Urinary bladder (tissue), 4 donors: ENCODE data around the gene MRPL16. TPM values are rescaled to one million over a fixed set of nuclear protein-coding genes. Genes with fewer than 3 reads are reported as not detected.

ENCODE experiments used
- DNase-seq: peaks from one replicate; pipeline ENCODE4 v3.0.0-alpha.2; 2015; ENCODE audit errors: extremely low spot score
- H3K27ac ChIP-seq: one replicate; pipeline ENCODE4 v1.5.1; 2013; ENCODE audit warnings: low read depth, mild to moderate bottlenecking, moderate library complexity
- H3K36me3 ChIP-seq: one replicate; pipeline ENCODE4 v1.6.1; 2013; ENCODE audit warnings: mild to moderate bottlenecking, moderate library complexity; ENCODE audit not compliant: insufficient read depth
- H3K4me1 ChIP-seq: one replicate; pipeline ENCODE4 v1.6.1; 2013; ENCODE audit warnings: mild to moderate bottlenecking, moderate library complexity; ENCODE audit not compliant: insufficient read depth
- H3K4me3 ChIP-seq: one replicate; pipeline ENCODE4 v1.5.1; 2013; ENCODE audit warnings: low read depth, low read length
- WGBS: extraction: QIAGEN DNeasy Blood & Tissue Kit; methylation state at CpG from one replicate; pipeline ENCODE4 v1.1.7; 2013; 5-methylcytosine and 5-hydroxymethylcytosine counted together
- polyA plus RNA-seq: library from polyadenylated mRNA; stranded (reverse); fragments of 200-250 nt; gene quantifications from one replicate; pipeline ENCODE4 v1.2.3, GENCODE V29; 2013
- total RNA-seq: library from RNA; depleted of rRNA; stranded (reverse); fragments of >200 nt; gene quantifications from one replicate; pipeline ENCODE4 v1.2.3, GENCODE V29; 2014
- donor health status: healthy with polysubstance abuse.
- donor health status: healthy.

Gene MRPL16
- total and polyA plus RNA-seq, 2 donors, result 24.0 to 49.9 TPM

- Histone ChIP-seq H3K36me3 (peaks cover 3% of the 10 kb centered on the region), H3K4me1 (peaks cover 2% of the 10 kb centered on the region), H3K4me3 (no peak overlapping the region), H3K27ac (no peak overlapping the region)
- peak; percentile 14 for DNase-seq
- 79% methylated on average over 5 of the region's 5 CpGs for WGBS
Observed at GRCh38 chr11:59776210-59777066, 34.1 kb downstream of the MRPL16 start.

DNA sequence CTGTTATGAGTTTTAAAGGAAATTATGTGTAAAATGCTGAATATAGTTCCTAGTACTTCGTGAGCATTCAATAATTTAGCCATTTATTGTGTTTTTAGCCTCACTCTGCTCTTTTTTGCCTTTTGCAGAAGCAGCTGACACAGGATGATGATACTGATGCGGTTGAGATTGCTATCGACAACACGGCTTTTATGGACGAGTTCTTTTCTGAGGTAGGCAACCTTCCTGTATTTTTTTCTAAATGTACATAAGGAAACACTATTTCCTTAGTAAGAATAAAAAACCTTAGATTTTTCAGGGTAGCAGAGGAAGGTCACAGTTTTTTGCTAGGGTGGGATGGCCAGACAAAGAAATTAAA lies 37.5 kb downstream of the MRPL16 start:
- WGBS, result 81% methylated on average over 5 of the region's 5 CpGs
- H3K4me3 ChIP-seq, result no peak overlapping the region
- H3K27ac ChIP-seq, result no peak overlapping the region
- no peak for DNase-seq
- H3K36me3 ChIP-seq, result peaks cover 3% of the 10 kb centered on the region
- H3K4me1 ChIP-seq, result peaks cover 2% of the 10 kb centered on the region

DNA sequence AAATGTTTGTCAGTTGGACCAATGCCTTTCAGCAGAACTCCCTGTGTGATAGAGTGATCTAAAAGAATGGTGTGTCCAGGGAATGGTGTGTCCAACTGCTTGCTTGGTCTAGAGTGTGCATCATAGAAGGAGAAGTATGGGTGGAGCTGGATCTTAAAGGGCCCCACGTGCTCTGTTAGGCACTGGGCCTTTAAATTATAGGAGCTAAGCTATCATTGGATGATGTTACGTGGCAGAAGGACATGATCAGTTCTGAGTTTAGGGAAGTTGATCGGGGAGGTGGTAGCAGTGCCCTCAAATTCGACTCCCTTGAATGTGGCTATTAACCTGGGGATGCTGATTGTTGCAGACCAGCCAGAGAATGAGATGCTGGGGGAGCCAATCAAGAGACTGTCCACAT lies 39.0 kb downstream of the MRPL16 start:
- no peak for DNase-seq
- Histone ChIP-seq H3K36me3 (peaks cover 3% of the 10 kb centered on the region), H3K4me1 (peaks cover 2% of the 10 kb centered on the region), H3K27ac (no peak overlapping the region), H3K4me3 (no peak overlapping the region)
- 80% methylated on average over 4 of the region's 4 CpGs for WGBS

GRCh38 chr11:59770869-59771268 lies 39.7 kb downstream of the MRPL16 start:
- no peak overlapping the region for H3K4me3 ChIP-seq
- WGBS, result 88% methylated on average over 8 of the region's 8 CpGs
- no peak for DNase-seq
- H3K36me3 ChIP-seq, result peaks cover 3% of the 10 kb centered on the region
- peaks cover 2% of the 10 kb centered on the region for H3K4me1 ChIP-seq
- H3K27ac ChIP-seq, result no peak overlapping the region

GRCh38 chr11:59770319-59770718 lies 40.3 kb downstream of the MRPL16 start:
- H3K36me3 ChIP-seq, result peaks cover 3% of the 10 kb centered on the region
- H3K4me1 ChIP-seq, result peaks cover 2% of the 10 kb centered on the region
- no peak overlapping the region for H3K4me3 ChIP-seq
- WGBS, result 92% methylated on average over 3 of the region's 3 CpGs
- H3K27ac ChIP-seq, result no peak overlapping the region
- no peak for DNase-seq

DNA sequence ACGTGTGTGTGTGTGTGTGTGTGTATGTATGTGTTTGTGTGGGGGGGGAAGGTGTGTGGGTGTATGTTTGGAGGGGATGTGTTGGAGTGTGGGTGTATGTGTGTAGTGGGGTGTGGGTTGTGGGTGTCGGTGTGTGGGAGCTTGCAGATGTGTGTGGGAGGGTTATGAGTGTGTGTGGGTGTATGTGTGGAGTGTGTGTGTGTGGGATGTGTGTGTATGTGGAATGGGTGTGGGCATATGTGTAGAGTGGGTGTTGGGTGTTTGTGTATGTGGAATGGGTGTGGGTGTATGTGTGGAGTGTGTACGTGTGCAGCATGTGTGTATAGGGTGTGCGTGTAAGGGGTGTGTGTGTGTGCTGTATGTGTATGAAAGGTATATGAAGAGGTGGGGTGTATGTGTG lies 40.8 kb downstream of the MRPL16 start:
- Histone ChIP-seq H3K4me3 (no peak overlapping the region), H3K4me1 (peaks cover 2% of the 10 kb centered on the region), H3K27ac (no peak overlapping the region), H3K36me3 (peaks cover 3% of the 10 kb centered on the region)
- no peak for DNase-seq
- WGBS, result 87% methylated on average over 4 of the region's 4 CpGs

- WGBS, result 72% methylated on average over 7 of the region's 7 CpGs
- Histone ChIP-seq H3K36me3 (peaks cover 2% of the 10 kb centered on the region), H3K27ac (no peak overlapping the region), H3K4me3 (no peak overlapping the region), H3K4me1 (peaks cover 2% of the 10 kb centered on the region)
- DNase-seq, result no peak
Observed at GRCh38 chr11:59769111-59769510, 41.5 kb downstream of the MRPL16 start.

DNA sequence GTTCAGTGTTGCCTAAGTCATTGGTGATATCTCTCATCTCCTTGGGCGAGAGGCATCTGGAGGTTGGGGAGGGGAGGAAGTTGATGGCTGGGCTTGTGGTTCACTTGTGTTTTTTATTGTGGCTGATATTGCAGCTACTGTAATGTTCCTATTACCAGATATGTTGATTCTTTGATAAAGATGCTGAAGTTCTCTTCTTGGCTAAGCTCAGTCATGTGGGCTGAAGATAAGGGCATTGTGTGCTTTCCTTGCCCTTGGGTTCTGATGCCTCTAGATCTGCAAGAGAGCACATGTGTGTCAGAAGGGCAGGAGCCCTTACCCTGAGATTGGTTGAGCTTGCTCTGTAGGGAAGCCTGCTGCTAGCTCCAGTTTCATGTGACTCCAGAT lies 43.4 kb downstream of the MRPL16 start:
- DNase-seq, result no peak
- no peaks in the 10 kb centered on the region for H3K36me3 ChIP-seq
- 73% methylated on average over 1 of the region's 1 CpG for WGBS
- no peak overlapping the region for H3K4me3 ChIP-seq
- no peak overlapping the region for H3K27ac ChIP-seq
- peaks cover 2% of the 10 kb centered on the region for H3K4me1 ChIP-seq

DNA sequence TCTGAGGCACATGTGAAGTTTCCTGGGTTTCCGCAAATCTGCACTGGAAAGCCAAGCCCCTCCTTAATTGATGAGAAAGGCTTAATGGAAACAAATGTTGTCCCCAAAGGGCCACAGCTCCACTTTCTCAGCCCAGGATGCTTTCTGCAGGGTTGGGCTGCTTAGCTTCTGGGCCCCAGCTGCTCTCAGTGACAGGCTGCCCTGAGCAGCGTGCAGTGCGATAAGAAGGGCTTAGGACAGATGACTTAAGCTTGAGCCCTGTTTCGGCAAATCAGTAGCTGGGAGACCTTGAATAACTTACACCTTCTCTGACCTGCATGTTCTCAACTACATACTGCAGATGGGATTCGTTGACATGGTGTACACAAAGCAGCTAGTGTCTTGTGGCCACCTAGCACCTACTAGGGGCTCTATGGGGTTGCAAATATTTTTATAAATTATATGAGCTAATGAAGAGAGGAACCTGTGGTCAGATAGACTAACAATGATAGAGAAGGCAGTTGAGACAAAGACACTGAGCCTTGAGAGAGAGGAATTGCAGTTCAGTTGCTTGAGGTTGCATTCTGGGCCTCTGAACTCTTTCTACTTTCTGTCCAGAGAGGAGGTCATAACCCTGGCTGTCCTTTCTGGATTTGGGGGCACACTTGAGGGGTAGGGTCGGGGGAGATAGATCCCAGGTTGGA lies 43.9 kb downstream of the MRPL16 start:
- Histone ChIP-seq H3K4me1 (no peaks in the 10 kb centered on the region), H3K4me3 (no peak overlapping the region), H3K36me3 (no peaks in the 10 kb centered on the region), H3K27ac (no peak overlapping the region)
- DNase-seq, result no peak
- 59% methylated on average over 6 of the region's 6 CpGs for WGBS

DNA sequence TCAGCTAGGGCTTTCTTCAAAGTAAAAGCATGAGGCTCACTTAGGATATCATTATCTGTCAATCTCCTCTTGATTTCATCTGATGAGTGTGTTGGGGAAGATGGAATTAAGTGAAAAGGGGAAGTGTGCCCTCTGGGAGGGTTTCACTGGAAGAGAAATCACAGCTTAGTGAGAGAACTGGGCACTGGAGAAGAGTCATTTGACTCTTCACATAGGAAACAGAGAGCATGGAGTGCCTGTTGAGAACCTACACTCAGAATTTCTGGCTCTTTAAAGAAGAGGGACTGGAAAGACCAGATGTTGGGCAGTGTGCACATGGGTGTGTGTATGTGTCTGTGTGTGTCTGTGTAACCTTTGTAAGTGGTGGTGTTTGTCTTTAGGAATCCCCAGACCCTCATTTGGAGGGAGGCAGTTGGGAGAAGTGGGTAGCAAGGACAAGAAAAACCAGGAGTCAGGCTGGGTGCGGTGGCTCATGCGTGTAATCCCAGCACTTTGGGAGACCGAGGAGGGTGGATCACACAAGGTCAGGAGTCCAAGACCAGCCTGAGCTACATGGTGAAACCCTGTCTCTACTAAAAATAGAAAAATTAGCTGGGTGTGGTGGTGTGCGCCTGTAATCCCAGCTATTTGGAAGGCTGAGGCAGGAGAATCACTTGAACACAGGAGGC lies 45.4 kb downstream of the MRPL16 start:
- no peak for DNase-seq
- Histone ChIP-seq H3K4me3 (no peak overlapping the region), H3K36me3 (no peaks in the 10 kb centered on the region), H3K4me1 (no peaks in the 10 kb centered on the region), H3K27ac (no peak overlapping the region)
- WGBS, result 81% methylated on average over 4 of the region's 4 CpGs

DNA sequence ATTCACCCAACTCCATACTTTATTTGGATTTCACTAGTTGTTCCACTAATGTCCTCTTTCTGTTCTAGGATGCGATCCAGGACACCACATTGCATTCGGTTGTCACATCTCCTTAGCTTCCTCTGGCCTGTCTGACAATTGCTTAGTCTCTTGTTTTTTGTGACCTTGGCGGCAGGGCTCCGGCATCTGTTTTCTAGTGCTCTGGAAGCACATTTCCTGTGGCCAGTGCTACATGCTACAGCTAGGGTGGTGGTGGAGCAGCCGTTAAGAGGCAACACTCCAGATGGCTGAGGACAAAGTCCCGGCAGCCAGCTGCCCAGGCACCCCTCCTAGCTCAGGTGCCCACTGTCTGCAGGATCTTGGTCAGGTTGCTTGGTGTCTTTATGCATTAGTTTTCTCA lies 48.6 kb downstream of the MRPL16 start:
- no peak overlapping the region for H3K27ac ChIP-seq
- 82% methylated on average over 6 of the region's 6 CpGs for WGBS
- H3K4me3 ChIP-seq, result no peak overlapping the region
- no peak for DNase-seq
- no peaks in the 10 kb centered on the region for H3K36me3 ChIP-seq
- no peaks in the 10 kb centered on the region for H3K4me1 ChIP-seq

- DNase-seq, result no peak
- Histone ChIP-seq H3K36me3 (no peaks in the 10 kb centered on the region), H3K4me1 (no peaks in the 10 kb centered on the region), H3K4me3 (no peak overlapping the region), H3K27ac (no peak overlapping the region)
- 88% methylated on average over 4 of the region's 4 CpGs for WGBS
Observed at GRCh38 chr11:59760771-59761170, 49.8 kb downstream of the MRPL16 start.

DNA sequence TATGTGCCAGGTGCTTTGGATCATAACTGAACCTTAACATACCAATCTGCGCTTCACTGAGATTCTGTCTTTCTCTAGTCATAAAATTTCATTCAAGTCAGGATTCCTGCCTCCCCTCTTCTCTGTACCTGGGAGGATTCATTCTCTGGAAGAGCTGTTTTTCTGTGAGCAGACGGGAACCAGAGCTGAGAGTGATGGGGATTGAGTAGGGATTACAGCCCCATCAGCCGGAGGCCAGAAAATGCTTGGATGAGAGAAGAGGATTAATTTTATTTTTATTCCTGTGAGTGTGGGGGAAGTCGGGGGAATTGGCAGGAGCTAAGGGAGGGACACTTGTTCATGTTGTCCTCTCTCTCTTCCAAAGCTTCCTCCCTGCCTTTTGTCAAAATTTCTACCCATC lies 50.7 kb downstream of the MRPL16 start:
- no peak overlapping the region for H3K27ac ChIP-seq
- no peak for DNase-seq
- 29% methylated on average over 4 of the region's 4 CpGs for WGBS

More for the DNA sequence above, 50.7 kb downstream of the MRPL16 start:
- no peaks in the 10 kb centered on the region for H3K4me1 ChIP-seq
- no peaks in the 10 kb centered on the region for H3K36me3 ChIP-seq
- no peak overlapping the region for H3K4me3 ChIP-seq
